Kidney capillary endothelial cell (primary cell): Measurements from ENCODE around the gene CASS4.
"Not testable (repeated sequence)": the region's sequence is repeated elsewhere in the genome, so short reads cannot be mapped to it uniquely, and the experiment has no call there.

Experiments
- DNase-seq: peaks from one replicate; pipeline ENCODE4 v3.0.0-alpha.2; 2018; ENCODE audit warnings: low spot score

CASS4 gene

DNA sequence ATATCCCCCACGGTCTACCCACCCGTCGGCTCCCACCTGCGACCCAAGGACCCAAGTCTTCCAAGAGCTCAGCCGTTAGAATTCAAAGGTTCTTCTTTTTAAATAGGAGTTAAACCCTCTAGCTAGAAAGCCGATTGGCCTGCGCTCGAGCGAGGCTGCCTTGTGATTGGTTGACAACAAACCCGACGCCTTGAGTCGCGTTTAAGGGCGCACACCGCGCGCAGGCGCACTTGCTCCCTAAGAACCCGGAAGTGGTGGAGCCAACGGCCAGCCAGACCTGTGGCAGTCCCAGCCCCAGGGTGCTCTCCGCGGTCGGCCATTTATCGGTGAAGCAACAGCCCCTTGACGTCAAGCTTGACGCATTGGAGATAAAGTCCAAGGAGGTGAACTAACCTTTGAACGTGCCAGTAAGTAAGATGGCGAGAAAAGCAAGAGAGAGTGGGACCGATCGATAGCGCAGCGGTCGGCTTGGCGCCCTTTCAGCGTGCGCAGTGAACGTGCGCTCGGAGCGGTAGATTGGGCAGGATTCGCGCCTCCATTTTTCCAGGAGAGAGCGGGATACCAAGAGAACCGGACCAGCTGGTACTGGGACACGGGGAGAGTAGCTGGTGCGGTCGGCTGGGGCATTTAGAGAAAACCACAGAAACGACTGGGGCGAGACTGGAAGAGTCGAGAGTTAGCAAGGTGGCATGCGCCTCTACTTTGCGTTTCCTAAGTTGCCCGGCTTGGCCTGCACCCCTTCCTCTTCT is 19.8 kb upstream of the CASS4 start, which contains the start of the genes AURKA and CSTF1:
TSS of gene AURKA (minus strand) at position 84 of the 749 bp plus-strand sequence. CDS start 4,018 bp downstream, outside the sequence.
TSS of gene CSTF1 (plus strand) at position 514 of the 749 bp plus-strand sequence. CDS start 2,908 bp downstream, outside the sequence.
- DNase-seq: peak; percentile 97

DNA sequence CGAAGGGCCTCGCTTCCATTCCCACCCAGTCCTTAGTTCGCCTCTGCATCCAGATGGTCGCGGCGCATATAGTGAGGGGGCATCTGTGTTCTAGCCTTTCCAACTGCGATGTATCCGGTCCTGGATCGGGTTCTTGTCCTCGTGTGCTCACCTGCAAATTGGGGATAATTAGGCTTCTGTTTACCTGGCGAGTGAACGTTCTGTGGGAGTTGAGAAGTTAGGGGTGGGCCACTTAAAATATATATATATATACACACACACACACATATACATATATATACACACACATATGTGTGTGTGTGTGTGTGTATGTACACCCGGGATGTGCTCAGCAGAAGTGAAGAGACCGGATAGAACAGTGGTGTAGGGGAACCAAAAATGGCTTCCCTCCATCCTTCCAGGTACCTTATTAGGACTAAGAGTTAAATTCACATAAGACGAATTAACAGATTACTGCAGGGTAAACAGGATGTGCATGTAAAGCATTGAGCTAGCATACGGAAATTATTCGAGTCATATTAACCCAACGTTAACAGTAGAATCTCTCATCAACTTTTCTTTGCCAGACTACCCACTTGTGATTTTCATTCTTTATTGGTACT is 19.1 kb upstream of the CASS4 start:
- DNase-seq: peak; percentile 19

DNA sequence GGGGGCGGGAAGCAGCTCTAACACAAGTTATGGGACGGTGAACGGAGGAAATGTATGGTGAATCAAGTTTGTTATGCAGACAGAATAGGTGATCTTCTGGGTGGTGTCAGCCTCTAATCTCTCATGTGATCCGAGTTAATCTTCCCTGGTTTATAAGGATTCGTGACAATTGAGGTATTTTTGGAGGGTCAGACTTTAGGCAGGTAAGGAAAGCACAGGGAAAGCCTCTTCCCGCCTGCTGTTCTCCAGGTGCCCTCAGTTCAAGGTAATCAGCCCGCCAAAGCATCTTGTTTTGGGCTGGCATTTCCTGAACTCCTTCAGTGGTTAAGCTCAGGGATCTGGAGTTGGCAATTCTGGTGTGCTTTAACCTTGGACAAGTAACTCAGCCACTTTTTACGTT is 18.4 kb upstream of the CASS4 start:
- no peak for DNase-seq

DNA sequence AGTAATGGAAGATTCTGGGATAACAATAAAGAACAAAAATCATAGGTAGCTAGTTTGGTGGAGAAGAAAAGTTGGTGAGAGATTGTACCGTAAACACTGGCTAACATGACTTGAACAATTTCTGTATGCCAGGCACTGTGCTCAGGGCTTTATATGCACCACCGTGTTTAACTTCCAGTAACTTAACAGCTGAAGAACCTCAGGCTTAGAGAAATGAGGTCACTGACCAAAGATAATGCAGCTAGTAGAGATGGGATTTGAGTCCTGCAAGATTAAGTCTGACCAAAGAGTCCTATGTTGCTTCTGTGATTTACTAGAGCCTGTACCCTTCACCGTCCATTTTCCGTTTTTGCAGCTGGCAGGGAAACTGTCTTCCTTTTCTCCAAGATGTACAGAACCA is 16.9 kb upstream of the CASS4 start:
- no peak for DNase-seq

DNA sequence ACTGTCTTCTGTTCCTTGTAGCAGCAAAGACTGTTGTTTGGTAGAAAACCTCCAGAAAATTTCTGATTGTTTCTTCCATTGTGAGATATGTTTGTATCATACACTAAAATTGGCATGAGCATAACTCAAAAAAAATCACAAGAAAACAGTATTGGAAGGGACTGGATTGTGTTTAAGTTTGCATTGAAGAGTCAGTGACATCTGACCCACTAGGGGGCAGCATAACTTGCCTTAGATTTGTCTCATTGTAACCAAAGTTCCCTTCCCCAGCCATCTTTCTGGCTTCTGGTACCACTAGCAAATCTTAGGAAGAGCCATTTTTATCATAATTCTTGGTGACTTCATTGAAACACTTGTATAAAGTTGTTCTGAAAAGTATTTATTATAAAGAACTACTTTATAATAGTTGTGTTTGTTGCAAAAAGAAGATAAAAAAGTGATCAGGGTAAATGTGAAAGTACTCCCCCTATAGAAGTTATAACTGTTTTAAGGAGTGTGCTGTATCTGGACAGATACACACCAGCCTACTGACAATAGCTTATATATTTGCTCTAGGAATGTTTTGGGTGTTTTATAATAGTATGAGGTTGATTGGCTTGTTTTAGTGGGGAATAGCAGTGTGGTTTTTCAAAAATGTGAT is 11.9 kb upstream of the CASS4 start:
- peak; percentile 80 for DNase-seq

DNA sequence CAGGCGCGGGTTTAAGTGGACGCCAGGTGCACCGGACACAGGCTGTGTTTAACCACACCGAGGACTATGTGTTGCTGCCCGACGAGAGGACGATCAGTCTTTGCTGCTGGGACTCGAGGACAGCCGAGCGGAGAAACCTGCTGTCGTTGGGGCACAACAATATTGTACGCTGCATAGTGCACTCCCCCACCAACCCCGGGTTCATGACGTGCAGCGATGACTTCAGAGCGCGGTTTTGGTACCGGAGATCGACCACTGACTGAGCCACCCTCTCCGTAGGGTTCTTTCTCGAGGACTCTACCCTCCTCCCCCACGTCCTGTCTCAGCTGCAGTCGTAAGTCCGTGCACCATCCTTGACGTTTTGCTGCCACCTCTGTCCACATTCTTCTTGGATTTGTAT is 8.6 kb upstream of the CASS4 start:
- no peak for DNase-seq

DNA sequence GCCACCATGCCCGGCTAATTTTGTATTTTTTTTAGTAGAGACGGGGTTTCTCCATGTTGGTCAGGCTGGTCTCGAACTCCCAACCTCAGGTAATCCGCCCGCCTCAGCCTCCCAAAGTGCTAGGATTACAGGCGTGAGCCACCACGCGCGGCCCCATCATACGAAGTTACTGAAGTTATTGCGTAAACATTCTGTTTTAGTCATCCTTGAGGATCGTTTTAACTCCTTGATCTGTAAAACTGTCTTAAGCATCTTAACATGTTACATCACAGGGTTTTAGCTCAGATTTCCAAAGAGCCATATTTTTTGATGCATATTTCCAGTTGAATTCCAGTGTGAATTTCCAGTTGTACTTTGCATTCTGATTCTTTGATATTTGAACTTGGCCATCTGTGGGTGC is 6.7 kb upstream of the CASS4 start:
- DNase-seq: not testable (repeated sequence)

DNA sequence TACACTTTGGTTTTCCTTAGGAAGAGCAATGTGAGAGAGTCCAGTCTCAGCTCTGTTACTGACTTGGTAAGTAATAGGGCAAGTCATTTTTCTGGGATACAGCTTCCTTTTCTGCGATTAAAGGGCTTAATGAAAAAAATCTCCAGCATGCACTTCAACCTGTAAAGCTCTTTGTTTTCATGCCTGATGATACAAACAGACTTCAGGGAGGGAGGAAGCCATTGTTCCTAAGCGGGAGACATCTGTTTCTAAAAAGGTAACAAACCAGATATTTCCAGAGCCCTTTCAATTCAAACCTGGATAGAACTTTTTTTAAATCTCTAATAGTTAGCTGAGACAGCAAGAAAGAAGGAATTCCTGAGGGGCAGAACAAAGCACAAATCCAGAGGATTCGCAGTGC is 5.2 kb upstream of the CASS4 start:
- no peak for DNase-seq

DNA sequence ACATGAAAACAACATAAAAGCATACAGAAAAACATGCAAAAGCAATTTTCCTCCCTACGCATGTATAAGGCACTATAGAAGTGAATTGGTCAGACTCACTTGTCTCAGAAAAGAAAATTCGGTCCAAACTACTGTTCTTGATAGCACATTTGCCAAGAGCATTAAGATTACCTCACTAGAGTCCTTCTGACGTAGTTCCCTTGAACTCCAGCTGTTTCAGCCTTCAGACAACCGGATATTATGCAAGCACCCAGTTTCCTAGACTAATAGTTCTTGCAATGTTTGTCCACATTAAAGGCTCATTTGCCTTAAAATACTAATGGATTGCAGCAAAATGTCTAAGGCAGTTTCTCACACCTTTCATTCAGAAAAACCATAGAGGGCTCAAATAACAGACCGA is 2.5 kb upstream of the CASS4 start:
- no peak for DNase-seq

DNA sequence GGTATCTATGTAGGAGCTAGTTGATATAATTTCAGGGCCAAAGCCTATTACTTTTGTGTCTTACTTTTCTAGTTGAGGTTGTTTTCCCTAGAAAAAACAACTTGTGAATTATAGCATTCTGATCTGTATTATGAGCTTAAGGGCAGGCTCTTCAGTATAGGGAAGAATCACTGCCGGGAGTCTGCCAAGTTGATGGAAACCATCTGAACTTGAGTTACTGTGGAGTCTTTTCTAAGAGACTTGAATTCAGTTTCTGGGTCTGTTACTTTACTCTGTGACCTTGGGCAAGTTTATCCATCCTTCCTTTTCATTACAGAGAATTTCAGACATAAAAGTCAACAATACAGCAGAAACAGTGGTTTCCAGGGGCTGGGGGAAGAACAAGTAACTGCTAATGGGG is 2.1 kb upstream of the CASS4 start:
- DNase-seq: no peak

DNA sequence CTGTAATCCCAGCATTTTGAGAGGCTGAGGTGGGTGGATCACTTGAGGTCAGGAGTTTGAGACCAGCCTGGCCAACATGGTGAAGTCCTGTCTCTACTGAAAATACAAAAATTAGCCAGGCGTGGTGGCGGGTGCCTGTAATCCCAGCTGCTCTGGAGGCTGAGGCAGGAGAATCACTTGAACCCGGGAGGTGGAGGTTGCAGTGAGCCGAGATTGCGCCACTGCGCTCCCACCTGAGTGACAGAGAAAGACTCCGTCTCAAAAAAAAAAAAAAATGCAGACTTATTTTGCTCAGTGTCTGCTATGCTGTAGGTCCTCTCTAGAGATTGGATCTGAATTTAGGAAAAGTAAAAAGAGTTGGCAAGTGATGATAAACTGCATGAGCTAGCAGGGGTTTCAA is 773 bp upstream of the CASS4 start:
- not testable (repeated sequence) for DNase-seq

DNA sequence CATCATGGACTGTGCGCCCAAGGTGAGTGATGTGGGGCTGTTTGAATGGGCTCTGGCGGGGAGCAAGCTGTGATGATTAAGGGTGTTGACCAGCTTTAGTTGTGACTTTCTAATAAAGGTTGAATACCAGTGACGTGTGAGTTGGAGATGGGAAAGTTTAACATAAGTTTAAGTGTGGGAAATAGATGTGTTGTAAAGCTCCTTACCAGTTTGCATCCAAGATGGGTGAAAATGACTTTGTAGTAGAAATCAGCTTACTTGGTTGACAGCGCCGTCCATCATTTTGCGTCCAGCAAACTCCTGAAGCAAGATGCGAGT is 372 bp downstream of the CASS4 start:
- DNase-seq: no peak

DNA sequence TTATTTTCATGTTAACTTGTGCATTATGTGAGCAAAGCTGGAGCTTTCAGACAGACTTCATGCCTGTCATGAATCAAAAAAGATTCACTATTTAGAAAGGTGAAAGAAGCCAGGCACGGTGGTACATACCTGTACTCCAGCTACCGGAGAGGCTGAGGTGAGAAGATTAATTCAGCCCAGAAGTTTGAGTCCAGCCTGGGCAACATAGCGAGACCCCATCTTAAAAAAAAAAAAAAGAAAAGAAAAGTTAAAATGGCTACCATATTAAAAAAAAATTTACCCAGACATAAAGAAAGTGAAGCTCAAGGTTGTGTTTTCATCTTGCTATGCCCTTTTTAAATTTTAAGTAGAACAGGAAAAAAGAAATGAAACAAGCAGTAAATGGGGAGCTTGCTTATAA is 889 bp downstream of the CASS4 start:
- DNase-seq: no peak

DNA sequence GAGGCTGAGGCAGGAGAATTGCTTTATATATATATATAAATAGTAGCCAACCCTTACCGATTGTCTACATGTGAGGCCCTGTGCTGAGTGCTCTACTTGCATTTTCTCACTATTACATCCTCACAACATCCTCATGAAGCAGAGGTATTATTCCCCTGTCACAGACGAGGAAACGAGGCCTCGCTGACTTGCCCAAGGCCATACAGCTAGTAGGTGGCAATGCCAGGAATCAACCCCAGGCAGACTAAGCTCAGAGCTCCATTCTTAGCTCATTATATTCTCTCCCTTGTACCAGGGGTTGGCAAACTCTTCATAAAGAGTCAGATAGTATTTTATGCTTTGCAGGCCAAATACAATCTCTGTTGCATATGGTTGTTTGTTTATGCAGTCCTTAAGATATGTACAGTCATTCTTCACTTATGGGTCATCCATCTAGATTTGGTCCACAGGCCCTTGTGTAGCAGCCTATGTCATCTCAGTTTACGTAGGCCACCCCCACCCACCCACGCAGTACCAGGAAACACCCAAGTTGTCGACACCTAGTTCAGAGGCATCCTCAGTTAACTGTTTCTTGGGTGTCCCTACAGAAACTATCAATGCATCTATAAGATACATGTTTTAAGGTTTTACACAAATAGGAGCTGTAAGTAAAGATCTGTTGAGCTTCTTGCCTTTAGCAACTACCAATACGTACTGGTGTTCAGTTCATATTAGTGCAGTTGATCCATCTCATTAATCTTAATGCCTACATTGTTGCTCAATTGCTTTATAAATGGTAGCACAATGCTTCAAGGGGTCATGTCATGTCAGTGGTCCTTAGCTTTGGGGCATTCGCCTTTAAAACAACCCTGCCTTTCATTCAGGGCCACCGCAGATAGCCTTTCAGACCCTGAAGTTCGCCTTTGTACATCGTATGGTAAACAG is 3.0 kb downstream of the CASS4 start:
- DNase-seq: no peak

DNA sequence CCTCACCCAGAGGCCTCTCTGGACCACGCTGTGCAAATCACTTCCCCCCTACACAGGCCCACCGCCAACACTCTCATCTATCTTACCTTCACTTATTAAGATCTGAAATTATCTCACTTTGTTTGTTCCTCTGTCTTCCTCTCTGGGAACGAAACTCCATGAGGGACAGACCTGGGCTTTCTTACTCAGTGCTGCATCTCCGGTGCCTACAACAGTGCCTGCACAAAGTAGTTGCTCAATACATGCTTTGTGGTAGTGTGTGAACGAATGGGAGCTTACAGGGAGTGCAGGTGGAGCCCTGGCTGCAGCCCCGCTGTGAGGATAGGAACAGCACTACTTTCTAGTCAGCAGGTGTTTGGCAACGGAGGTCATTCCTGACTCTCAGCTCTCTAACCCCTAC is 5.3 kb downstream of the CASS4 start:
- no peak for DNase-seq

DNA sequence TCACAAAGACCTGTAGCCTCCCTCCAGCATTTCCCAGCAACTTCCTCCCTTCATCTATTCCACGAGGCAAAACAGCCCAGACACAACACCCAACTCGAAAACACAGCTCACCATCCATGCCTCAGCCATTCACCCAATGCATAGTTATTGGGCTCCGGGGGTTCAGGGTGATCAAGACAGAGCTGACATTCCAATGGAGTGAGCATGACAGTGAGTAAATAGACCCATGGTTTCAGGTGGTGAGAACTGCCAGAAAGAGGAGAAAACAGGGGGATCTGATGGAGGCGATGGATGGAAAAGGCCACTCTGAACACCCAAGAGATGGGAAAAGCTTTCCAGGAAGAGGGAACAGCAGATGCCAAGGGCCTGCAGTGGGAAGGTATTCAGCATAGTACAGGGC is 5.9 kb downstream of the CASS4 start:
- DNase-seq: no peak

DNA sequence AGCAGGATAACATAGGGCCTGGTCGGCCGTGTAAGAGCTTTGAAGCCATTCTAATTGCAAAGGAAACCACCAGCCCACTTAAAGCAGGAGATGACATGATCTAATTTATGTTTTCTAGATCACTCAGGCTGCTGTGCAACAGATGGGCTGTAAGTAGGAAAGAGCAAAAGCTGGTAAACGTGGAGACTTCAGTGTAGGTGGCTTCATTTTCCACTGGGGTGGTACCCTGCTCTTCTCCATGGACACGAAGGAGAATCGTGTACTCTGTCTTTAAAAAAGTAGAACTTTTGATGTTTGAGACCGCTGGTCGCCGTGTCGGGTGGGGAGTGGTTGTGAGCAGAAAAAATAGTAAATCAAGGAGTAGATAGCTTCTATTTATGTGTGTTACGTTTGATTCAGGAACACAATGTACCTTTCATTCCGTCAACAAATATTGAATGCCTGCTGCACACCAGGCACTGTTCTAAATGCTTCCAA is 6.4 kb downstream of the CASS4 start:
- DNase-seq: no peak

DNA sequence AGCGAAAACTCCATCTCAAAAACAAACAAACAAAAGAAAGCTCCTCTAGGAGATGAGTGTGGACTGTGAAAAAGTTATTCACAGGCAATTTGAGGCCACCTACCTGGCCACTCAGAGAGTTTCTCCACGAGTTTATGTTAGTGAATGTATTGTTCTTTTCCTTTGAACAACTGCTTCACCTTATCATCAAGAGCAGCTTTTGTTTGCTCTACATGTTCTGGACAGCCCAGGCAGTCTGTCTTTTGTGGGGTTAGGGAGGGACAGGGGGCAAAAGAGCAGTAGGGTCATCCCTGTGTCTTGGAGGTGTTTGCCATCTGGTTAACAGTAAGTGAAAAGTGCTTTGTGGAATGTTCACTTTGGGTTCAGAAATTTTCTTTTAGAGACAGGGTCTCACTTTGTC is 8.0 kb downstream of the CASS4 start:
- no peak for DNase-seq

DNA sequence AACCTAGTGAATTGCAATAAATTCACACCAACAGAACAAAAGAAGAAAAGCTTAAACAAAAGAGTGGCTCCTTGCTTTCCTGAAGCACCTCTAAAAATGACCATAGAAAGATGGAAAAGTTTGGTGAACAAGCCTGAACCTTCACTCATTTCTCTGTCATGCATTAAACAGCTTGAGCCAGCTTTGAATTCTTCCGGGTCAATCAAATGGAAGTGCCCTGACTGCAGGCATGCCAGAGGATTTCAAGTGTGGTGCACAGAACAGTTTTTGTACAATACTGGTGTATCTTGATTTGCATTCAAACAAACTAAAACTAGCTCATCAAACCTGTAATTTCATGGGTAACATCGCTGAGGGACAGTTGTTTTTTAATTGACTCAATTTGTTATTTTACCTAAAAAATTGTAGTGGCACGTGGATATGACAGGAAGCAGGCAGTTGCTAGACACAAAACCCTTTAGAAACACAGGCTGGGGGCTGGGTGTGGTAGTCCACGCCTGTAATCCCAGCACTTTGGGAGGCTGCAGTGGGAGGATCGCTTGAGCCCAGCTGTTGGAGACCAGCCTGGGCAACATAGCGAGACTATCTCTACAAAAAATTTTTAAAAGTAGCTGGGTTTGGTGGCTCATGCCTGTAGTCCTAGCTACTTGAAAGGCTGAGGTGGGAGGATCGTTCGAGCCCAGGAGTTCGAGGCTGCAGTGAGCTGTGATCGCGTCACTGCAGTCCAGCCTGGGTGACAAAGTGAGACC is 9.1 kb downstream of the CASS4 start:
- no peak for DNase-seq

DNA sequence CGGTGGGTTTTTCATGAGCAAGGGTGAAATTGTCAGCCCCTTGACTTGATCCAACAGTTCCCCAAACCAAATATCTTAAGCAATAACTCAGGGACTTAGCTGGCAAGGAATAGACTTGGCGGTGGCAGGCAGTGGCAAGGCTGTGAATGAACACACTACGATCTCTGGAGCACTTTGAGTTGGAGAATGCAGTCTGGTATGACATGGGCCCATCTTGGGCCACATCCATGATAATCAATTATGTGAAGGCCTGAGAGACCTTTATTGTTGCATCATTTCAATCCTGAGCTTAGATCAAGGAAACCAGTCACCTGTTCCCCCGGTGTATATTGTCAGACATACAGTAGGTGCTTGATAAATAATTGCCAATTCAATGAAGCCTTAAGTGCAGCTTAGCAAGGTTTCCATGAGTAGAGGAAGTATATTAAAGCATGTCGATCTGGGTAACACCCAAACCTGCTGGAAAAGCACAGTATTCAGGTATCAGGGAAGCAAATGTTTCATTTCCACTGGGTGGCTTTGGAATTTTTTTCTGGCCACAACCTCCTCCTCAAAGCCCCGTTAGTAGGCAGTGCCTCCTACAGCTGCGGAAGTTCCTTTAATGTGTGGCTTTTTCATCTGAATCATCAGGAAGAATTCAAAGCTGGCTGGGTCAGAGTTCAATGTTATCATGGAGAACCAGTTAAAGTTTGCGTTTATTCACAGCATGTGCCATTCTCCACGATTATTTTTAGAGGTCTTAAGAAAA is 10.2 kb downstream of the CASS4 start:
- peak; percentile 73 for DNase-seq

DNA sequence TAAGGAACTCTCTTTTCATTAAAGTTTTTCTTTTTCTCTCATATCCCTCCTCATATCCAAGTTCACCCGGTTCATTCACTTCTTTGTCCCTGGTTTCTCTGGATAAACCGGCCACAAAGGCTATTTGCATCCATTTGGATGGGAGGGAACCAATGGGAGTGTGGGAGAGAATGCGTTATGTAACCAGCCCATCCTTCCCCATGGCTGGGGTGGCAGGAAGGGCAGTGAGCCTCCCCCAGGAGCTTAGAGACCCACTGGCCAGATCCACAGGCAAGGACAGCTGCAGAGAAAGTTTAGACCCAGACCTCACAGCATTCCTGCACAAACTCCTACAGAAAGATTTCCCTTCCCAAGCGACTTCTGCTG is 10.7 kb downstream of the CASS4 start:
- DNase-seq: no peak
